ENCODE results near the gene DUSP15. TPM values are rescaled to one million over a fixed set of nuclear protein-coding genes. Genes with fewer than 3 reads are reported as not detected.
A peak's percentile ranks its signal among the peaks of the same experiment; 100 is the strongest.

The DUSP15 gene
- total RNA-seq, 2 donors from 2014 or later = 3.8 to 7.2 TPM

DNA sequence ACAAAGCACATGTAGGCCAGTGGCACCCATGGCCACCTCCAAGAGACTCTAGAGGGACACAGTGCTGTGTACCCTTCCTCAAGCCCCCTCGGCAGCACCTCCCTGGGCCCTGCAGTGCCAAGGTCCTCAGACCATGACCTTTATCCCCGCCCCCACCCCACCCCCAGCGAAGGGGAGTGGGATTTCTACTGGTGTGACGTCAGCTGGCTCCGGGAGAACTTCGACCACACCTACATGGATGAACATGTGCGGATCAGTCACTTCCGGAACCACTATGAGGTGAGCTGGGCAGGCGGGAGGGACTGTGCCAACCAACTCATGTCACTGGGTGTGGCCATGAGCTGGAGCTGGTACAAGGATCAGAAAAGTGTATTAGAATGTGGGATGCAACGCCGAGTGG, 38.1 kb upstream of the DUSP15 start:
- Histone ChIP-seq H3K27ac (ENCODE audit: low read depth, low read length) (no peak overlapping the region), H3K4me3 (ENCODE audit: low read length) (no peak overlapping the region), H3K36me3 (ENCODE audit: control insufficient read depth, insufficient read depth, low read length) (no peaks in the 10 kb centered on the region), H3K27me3 (ENCODE audit: control insufficient read depth, insufficient read depth, low read length, poor library complexity, severe bottlenecking) (no peaks in the 10 kb centered on the region), H3K9ac (ENCODE audit: extremely low read depth, low read length, poor library complexity, severe bottlenecking) (no peak overlapping the region), H3K9me3 (ENCODE audit: control insufficient read depth, low read length) (no peaks in the 10 kb centered on the region), H3K4me1 (ENCODE audit: control insufficient read depth, insufficient read depth, low read length) (no peaks in the 10 kb centered on the region)
- Mint-ChIP-seq H3K36me3 (ENCODE audit: low read depth) (no peaks in the 10 kb centered on the region), H3K27me3 (ENCODE audit: insufficient read depth) (no peaks in the 10 kb centered on the region), H3K4me3 (no peak overlapping the region), H3K4me1 (peaks cover 6% of the 10 kb centered on the region), H3K9me3 (no peaks in the 10 kb centered on the region), H3K27ac (no peak overlapping the region)
- peak; percentile 35 for DNase-seq
- no peak for TF ChIP-seq CTCF (conservative IDR thresholded peaks at IDR 0.05)
- 90 to 95% methylated on average over 7 to 11 of the region's 11 CpGs for WGBS, 2 experiments (ENCODE audit: insufficient coverage in 1 of 2, insufficient read length in 1 of 2)

DNA sequence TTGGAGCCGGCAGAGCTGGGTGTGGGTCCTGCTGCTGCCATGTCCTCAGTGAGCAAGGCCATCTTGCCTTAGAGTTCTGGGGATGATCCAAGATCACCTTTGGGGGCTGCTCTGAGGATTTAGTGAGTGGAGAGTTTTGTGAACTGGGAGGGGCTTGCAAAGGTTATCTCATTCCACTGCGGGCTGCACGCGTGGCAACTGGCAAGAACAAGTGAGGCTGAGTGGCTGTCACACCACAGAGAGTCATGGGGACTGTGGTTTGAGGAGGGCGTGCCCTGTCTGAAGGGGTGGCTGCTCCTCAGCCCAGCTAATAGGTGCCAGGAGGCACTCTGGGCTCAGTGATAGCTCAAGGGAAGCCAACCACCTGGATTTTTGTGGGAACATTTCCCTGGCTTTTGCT, 37.7 kb upstream of the DUSP15 start:
- no peaks in the 10 kb centered on the region for H3K9me3 ChIP-seq (ENCODE audit: control insufficient read depth, low read length)
- Mint-ChIP-seq H3K9me3 (no peaks in the 10 kb centered on the region), H3K36me3 (ENCODE audit: low read depth) (no peaks in the 10 kb centered on the region), H3K27ac (peak overlapping the region; percentile 8), H3K27me3 (ENCODE audit: insufficient read depth) (no peaks in the 10 kb centered on the region), H3K4me1 (peaks cover 6% of the 10 kb centered on the region), H3K4me3 (no peak overlapping the region)
- no peaks in the 10 kb centered on the region for H3K4me1 ChIP-seq (ENCODE audit: control insufficient read depth, insufficient read depth, low read length)
- DNase-seq = peak; percentile 36
- H3K27ac ChIP-seq (ENCODE audit: low read depth, low read length) = no peak overlapping the region
- no peak overlapping the region for H3K9ac ChIP-seq (ENCODE audit: extremely low read depth, low read length, poor library complexity, severe bottlenecking)
- no peak for TF ChIP-seq CTCF (conservative IDR thresholded peaks at IDR 0.05)
- no peak overlapping the region for H3K4me3 ChIP-seq (ENCODE audit: low read length)
- no peaks in the 10 kb centered on the region for H3K36me3 ChIP-seq (ENCODE audit: control insufficient read depth, insufficient read depth, low read length)
- H3K27me3 ChIP-seq (ENCODE audit: control insufficient read depth, insufficient read depth, low read length, poor library complexity, severe bottlenecking) = no peaks in the 10 kb centered on the region
- 97 to 100% methylated on average over 4 to 5 of the region's 5 CpGs for WGBS, 2 experiments (ENCODE audit: insufficient coverage in 1 of 2, insufficient read length in 1 of 2)

- Mint-ChIP-seq H3K36me3 (ENCODE audit: low read depth) (no peaks in the 10 kb centered on the region), H3K4me1 (peaks cover 6% of the 10 kb centered on the region), H3K4me3 (no peak overlapping the region), H3K27me3 (ENCODE audit: insufficient read depth) (no peaks in the 10 kb centered on the region), H3K27ac (no peak overlapping the region), H3K9me3 (no peaks in the 10 kb centered on the region)
- Histone ChIP-seq H3K9me3 (ENCODE audit: control insufficient read depth, low read length) (no peaks in the 10 kb centered on the region), H3K36me3 (ENCODE audit: control insufficient read depth, insufficient read depth, low read length) (no peaks in the 10 kb centered on the region), H3K9ac (ENCODE audit: extremely low read depth, low read length, poor library complexity, severe bottlenecking) (no peak overlapping the region), H3K27me3 (ENCODE audit: control insufficient read depth, insufficient read depth, low read length, poor library complexity, severe bottlenecking) (no peaks in the 10 kb centered on the region), H3K4me1 (ENCODE audit: control insufficient read depth, insufficient read depth, low read length) (no peaks in the 10 kb centered on the region), H3K27ac (ENCODE audit: low read depth, low read length) (no peak overlapping the region), H3K4me3 (ENCODE audit: low read length) (no peak overlapping the region)
- TF ChIP-seq CTCF (conservative IDR thresholded peaks at IDR 0.05) = no peak
- 90 to 100% methylated on average over 2 to 5 of the region's 5 CpGs for WGBS, 2 experiments (ENCODE audit: insufficient coverage in 1 of 2, insufficient read length in 1 of 2)
- peak; percentile 10 for DNase-seq
Observed at GRCh38 chr20:31907046-31907445, 36.7 kb upstream of the DUSP15 start.

Data from endodermal cell (in vitro differentiated cells).